ENCODE data around the gene DGKI. TPM values are rescaled to one million over a fixed set of nuclear protein-coding genes. Genes with fewer than 3 reads are reported as not detected.

The DGKI gene
- total RNA-seq, 2 experiments from 2014 or later = 1.8 to 2.2 TPM

DNA sequence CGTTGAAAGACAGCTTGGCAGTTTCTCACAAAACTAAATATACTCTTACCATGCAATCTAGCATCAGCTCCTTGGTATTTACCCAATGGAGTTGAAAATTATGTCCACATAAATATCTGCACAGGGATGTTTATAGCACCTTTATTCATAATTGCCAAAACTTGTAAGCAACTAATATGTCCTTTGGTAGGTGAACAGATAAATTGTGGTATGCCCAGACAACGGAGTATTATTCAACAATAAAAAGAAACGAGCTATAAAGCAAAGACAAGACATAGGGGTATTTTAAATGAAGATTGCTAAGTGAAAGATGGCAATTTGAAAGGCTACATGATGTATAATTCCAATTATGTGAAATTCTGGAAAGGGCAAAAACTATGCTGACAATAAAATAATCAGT is 340.7 kb downstream of the DGKI start:
- no peak overlapping the region for H3K27ac Mint-ChIP-seq

DNA sequence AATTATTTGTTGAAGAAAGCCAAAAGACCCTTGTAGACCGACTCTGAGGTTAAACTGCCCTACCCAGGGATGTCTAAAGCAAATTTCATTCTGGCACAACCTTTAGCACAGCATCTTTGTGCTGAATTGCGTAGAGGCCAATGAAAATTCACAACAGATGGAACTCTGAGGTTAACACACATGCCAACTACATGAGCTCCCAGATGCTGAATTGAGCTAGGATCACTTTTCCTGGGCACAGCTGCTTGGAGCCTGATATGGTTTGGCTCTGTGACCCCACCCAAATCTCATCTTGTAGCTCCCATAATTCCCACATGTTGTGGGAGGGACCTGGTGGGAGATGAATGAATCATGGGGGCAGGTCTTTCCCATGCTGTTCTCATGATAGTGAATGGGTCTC is 345.2 kb downstream of the DGKI start:
- Mint-ChIP-seq H3K9me3 (peaks cover 3% of the 10 kb centered on the region), H3K27me3 (no peaks in the 10 kb centered on the region), H3K36me3 (no peaks in the 10 kb centered on the region), H3K4me1 (no peaks in the 10 kb centered on the region), H3K4me3 (no peak overlapping the region), H3K27ac (no peak overlapping the region)
- DNase-seq = no peak

More for the DNA sequence above, 340.7 kb downstream of the DGKI start:
- H3K36me3 Mint-ChIP-seq = no peaks in the 10 kb centered on the region
- no peak for DNase-seq
- no peaks in the 10 kb centered on the region for H3K27me3 Mint-ChIP-seq
- no peaks in the 10 kb centered on the region for H3K9me3 Mint-ChIP-seq
- no peak overlapping the region for H3K4me3 Mint-ChIP-seq
- no peaks in the 10 kb centered on the region for H3K4me1 Mint-ChIP-seq

DNA sequence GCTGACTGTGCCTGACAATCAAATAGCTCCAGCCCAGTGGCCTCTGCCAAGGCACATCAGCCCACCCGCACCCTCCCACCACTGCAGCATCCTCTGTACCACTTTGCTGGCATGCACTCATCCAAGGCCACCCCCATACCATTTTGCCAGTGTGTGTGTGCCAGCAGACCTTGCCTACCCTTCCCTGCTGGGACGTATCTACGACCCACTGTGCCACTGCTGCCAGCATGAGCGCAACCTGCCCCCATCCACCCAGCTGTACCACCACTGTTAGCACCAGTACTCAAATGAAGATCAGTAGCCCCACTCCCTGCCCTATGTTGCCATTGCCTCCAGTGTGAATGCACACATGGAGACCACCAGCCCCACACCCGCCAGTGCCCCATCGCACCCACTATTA is 353.9 kb downstream of the DGKI start:
- Mint-ChIP-seq H3K27ac (no peak overlapping the region), H3K27me3 (peaks cover 8% of the 10 kb centered on the region), H3K4me1 (no peaks in the 10 kb centered on the region), H3K4me3 (no peak overlapping the region), H3K36me3 (no peaks in the 10 kb centered on the region), H3K9me3 (peaks cover 15% of the 10 kb centered on the region)
- no peak for DNase-seq

DNA sequence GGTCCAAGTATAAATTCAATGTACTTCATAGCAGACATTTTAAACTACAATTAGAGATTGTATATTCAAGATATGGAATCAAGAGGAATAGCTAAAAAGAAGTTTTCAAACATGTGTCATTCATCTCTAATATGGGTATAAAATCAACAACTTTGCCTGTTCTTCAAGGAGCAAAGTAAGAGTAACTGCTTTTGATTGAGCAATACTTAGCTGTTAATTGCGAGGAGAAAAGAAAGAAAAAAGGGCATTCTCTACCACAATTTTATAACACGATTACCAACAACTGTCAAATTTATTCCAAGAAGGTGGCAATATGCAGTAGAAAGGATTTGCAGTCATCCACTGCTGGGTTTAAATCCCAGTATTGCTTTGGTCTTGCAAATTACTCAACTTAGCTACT is 356.9 kb downstream of the DGKI start:
- H3K27me3 Mint-ChIP-seq = peaks cover 12% of the 10 kb centered on the region
- no peaks in the 10 kb centered on the region for H3K36me3 Mint-ChIP-seq
- H3K27ac Mint-ChIP-seq = no peak overlapping the region
- no peak for DNase-seq
- peaks cover 8% of the 10 kb centered on the region for H3K9me3 Mint-ChIP-seq
- no peaks in the 10 kb centered on the region for H3K4me1 Mint-ChIP-seq
- no peak overlapping the region for H3K4me3 Mint-ChIP-seq

DNA sequence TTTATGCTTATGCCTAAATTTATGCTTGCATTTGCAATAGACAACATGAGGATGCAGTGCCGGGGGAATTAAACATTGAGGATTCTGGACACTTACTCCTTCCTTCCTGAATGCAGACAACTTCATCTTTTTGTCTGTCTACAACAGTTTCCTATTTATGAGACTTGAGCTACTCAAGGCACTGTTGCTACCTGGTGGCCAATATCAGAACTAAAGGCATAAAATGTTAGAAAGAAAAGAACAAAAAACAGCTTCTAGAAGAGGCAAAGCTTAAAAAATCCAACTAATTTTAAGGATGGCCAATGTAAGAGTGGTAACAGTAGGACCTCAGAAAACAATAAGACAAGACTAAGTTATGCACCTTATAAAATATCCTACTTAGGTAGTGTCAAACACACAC is 358.7 kb downstream of the DGKI start:
- no peak overlapping the region for H3K27ac Mint-ChIP-seq
- H3K36me3 Mint-ChIP-seq = no peaks in the 10 kb centered on the region
- no peak overlapping the region for H3K4me3 Mint-ChIP-seq
- no peaks in the 10 kb centered on the region for H3K4me1 Mint-ChIP-seq
- peaks cover 2% of the 10 kb centered on the region for H3K9me3 Mint-ChIP-seq
- no peak for DNase-seq
- peaks cover 7% of the 10 kb centered on the region for H3K27me3 Mint-ChIP-seq

DNA sequence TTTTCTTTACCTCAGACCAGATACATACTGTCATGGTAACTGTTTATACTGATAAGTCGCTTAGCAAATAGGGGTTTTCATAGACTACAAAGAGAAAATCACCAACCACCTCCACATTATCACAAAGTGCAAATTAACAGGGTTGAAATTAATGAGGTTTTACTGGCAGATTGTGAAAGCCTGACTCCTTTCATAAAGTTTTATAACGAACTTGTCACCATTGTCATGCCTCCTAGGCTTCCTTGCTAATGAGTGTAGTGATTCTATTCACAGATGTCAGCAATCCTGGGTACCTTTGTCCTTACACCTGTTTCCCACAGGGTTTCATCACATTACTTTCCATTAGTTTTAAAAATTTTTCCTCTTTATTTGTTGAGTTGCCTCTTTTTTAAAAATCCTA is 361.0 kb downstream of the DGKI start:
- peaks cover 2% of the 10 kb centered on the region for H3K9me3 Mint-ChIP-seq
- H3K27ac Mint-ChIP-seq = no peak overlapping the region
- no peak overlapping the region for H3K4me3 Mint-ChIP-seq
- H3K27me3 Mint-ChIP-seq = peaks cover 8% of the 10 kb centered on the region
- DNase-seq = no peak
- no peaks in the 10 kb centered on the region for H3K4me1 Mint-ChIP-seq
- H3K36me3 Mint-ChIP-seq = no peaks in the 10 kb centered on the region

DNA sequence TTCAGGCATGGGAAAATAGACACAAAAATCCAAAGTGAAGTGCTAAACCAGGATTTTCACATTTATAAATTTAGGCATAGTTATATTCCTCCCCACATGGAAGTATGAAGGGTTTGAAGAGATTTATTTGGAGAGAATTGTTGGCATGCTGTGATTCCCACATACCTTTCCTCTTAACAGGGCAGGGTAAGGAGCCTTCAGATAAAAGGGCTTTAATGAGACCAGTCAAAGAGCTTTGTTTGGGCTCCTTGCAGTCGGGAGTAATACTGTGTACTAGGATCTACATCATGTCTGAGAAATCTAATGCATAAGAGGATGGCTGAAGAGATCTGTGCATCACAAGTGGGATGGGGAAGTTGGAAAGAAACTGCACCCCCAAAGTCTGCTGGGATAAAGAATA is 362.4 kb downstream of the DGKI start:
- no peaks in the 10 kb centered on the region for H3K36me3 Mint-ChIP-seq
- H3K4me1 Mint-ChIP-seq = no peaks in the 10 kb centered on the region
- no peak overlapping the region for H3K27ac Mint-ChIP-seq
- no peak for DNase-seq
- peaks cover 8% of the 10 kb centered on the region for H3K27me3 Mint-ChIP-seq
- H3K4me3 Mint-ChIP-seq = no peak overlapping the region
- peaks cover 2% of the 10 kb centered on the region for H3K9me3 Mint-ChIP-seq

DNA sequence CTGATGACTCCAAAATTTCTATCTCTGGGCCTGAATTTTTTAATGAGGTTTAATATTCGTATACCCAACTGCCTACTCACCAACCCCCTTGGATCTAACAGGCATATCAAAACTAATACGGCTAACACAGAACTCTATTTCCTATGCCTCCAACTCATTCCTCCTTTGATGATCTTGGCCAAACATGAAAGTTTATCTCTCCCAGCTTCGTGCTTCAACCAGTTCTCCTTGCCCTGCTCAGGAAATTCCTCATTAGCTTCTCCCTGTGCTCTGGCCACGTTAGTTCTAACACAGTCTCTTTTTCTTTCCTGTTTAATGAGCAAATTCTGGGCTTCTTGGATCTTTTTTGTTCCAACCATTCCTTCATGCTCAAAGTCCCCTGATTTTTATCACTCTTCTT is 364.3 kb downstream of the DGKI start:
- H3K9me3 Mint-ChIP-seq = peaks cover 2% of the 10 kb centered on the region
- no peak overlapping the region for H3K27ac Mint-ChIP-seq
- no peaks in the 10 kb centered on the region for H3K36me3 Mint-ChIP-seq
- DNase-seq = no peak
- peaks cover 8% of the 10 kb centered on the region for H3K27me3 Mint-ChIP-seq
- H3K4me1 Mint-ChIP-seq = no peaks in the 10 kb centered on the region
- H3K4me3 Mint-ChIP-seq = no peak overlapping the region

DNA sequence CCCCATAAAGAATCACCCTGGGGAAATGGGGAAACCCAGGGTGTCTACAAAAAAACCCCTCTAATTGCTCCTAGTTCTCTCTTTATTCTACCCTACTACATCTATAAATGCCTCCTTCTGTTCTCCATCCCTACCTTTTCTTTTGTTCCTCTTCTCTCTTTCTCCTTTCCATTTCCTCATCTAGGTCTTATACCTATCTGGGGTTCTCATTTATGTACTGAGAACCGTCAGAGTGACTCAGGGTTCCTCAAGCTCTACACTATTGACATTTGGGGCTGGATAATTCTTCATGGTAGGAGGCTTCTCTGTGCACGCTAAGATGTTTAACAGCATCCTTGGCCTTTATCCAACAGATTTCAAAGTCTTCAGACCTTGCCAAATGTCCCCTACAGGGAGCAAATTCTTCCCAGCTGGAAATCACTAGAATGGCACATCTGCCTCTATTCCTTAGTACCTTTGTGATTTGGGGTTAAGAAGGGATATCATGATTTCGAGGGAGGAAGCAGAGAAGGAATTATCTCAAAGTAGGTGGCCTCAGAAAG is 365.9 kb downstream of the DGKI start:
- no peak overlapping the region for H3K27ac Mint-ChIP-seq
- H3K36me3 Mint-ChIP-seq = no peaks in the 10 kb centered on the region
- peaks cover 2% of the 10 kb centered on the region for H3K9me3 Mint-ChIP-seq
- peaks cover 8% of the 10 kb centered on the region for H3K27me3 Mint-ChIP-seq
- DNase-seq = no peak
- no peak overlapping the region for H3K4me3 Mint-ChIP-seq
- H3K4me1 Mint-ChIP-seq = no peaks in the 10 kb centered on the region

DNA sequence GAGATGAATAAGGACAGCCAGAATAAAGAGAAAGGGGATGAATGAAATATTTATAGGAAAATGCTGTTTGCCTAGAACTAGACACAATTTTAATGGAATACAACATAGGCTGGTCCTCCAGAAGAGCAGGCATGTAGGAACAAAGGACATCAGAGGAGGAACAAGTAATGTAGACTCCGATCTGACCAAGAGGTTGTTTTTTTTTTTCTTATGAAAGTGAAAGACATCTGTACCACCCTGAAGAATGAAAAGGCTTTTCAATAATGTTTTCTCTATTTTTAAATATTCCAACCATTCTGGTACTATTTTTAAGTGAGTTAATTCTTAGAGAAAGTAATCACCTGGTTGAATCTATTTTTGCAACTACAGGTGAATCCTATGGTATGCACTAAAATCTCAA is 366.4 kb downstream of the DGKI start:
- Mint-ChIP-seq H3K9me3 (peaks cover 2% of the 10 kb centered on the region), H3K27ac (no peak overlapping the region), H3K4me1 (no peaks in the 10 kb centered on the region), H3K36me3 (no peaks in the 10 kb centered on the region), H3K4me3 (no peak overlapping the region), H3K27me3 (peaks cover 7% of the 10 kb centered on the region)
- DNase-seq = no peak

DNA sequence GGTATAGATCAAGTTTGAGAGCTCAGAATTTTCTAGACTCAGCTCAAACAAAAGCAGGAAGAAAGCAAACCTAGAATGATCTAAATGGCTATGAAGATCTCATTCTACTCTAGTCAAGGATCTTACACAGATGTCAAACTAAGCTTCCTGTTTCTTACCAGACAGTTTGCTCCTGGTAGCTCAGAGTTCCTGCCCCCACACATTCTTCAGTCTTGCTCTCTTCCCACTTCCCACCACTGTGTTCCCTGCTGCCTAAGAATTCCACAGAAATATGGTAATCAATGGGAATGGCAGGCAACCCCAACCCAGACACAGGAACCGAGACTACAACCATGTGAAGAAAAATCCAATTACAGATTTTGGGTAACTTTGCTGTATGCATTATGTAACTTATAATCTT is 369.8 kb downstream of the DGKI start:
- Mint-ChIP-seq H3K4me3 (no peak overlapping the region), H3K4me1 (no peaks in the 10 kb centered on the region), H3K27me3 (no peaks in the 10 kb centered on the region), H3K27ac (no peak overlapping the region), H3K9me3 (no peaks in the 10 kb centered on the region), H3K36me3 (no peaks in the 10 kb centered on the region)
- no peak for DNase-seq

DNA sequence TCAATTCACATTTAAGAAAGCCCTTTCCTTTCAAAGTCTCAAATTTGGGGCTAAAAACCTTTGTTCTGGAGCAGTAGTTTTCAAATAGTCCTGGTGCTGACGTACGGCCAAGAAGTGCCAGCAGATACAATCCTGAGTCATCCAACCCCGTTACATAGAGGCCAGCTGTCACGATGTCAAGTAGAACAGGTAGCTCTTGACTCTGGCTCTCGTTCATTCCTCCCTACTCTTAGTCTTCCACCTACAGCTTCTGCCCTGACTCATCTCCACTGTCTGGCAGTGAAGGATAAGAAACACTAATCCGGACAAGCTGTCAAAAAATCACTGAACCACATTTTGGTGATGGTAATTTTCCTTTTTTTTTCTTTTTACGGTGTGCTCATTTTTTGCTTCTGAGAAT is 370.8 kb downstream of the DGKI start:
- H3K36me3 Mint-ChIP-seq = no peaks in the 10 kb centered on the region
- H3K27me3 Mint-ChIP-seq = no peaks in the 10 kb centered on the region
- no peak overlapping the region for H3K4me3 Mint-ChIP-seq
- H3K9me3 Mint-ChIP-seq = no peaks in the 10 kb centered on the region
- H3K4me1 Mint-ChIP-seq = no peaks in the 10 kb centered on the region
- DNase-seq = no peak
- H3K27ac Mint-ChIP-seq = no peak overlapping the region

DNA sequence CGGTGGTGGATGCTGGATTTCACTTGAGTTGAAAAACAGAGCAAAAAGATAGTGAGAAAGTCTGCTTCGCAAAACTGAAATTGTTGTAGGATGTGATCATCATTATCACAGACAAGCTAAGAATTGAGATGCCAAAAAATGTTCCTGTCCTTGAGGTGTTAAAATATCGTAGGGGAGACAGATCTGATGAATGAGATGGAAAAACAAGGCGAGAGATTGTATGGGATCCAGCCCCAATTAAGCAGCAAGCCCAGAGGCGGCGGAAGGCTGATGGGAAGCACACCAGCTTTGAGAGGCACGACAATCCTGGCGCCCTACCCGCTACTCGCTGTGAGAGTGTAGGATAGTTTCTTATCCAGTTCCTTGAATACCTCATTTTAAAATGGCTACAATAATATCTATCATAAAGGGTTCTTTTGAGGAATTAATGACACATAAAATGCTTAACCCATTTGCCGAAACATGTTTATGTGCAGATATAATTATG is 372.2 kb downstream of the DGKI start:
- Mint-ChIP-seq H3K27me3 (no peaks in the 10 kb centered on the region), H3K9me3 (no peaks in the 10 kb centered on the region), H3K4me3 (no peak overlapping the region), H3K4me1 (no peaks in the 10 kb centered on the region), H3K27ac (no peak overlapping the region), H3K36me3 (no peaks in the 10 kb centered on the region)
- no peak for DNase-seq

DNA sequence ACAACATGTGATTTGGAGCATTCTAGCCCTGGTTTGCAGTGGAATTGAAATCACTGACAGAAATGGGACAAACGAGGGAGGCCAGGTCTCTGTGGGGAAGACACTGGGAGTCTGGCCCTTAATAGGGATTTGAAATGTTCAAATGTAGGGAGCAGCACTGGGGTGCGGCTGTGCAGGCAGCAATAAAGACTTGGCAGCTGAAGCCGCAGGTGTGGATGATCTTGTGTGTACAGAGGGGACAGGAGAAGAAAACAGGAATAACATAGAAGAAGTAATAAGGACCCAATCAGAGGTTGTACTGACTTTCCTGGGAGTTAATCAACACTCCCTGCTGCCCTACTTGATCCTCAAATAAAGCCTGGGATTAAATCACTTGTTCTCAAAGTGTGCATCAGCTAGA is 375.6 kb downstream of the DGKI start:
- Mint-ChIP-seq H3K4me3 (no peak overlapping the region), H3K4me1 (no peaks in the 10 kb centered on the region), H3K9me3 (no peaks in the 10 kb centered on the region), H3K27ac (no peak overlapping the region), H3K36me3 (no peaks in the 10 kb centered on the region), H3K27me3 (peaks cover 5% of the 10 kb centered on the region)
- DNase-seq = no peak

DNA sequence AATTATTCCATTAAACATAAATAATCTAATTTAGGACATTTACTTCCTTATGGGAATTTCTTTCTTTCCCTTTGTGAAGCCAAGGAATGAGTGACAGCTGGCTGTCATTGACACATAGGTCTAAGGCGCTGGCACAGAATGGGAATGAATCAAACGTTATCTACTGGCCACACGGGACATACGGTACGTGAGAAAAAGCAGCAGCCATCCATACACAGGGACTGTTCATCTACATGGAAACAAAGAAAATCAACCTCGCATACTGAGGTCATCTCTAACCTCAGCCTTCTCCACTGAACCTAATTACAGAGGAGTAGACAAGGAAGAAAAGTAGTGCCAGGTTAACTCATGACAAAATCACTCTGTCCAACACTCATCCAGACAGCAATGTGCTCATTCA is 376.9 kb downstream of the DGKI start:
- no peaks in the 10 kb centered on the region for H3K36me3 Mint-ChIP-seq
- H3K4me1 Mint-ChIP-seq = no peaks in the 10 kb centered on the region
- H3K9me3 Mint-ChIP-seq = no peaks in the 10 kb centered on the region
- H3K27me3 Mint-ChIP-seq = peaks cover 5% of the 10 kb centered on the region
- no peak for DNase-seq
- H3K4me3 Mint-ChIP-seq = no peak overlapping the region
- no peak overlapping the region for H3K27ac Mint-ChIP-seq

DNA sequence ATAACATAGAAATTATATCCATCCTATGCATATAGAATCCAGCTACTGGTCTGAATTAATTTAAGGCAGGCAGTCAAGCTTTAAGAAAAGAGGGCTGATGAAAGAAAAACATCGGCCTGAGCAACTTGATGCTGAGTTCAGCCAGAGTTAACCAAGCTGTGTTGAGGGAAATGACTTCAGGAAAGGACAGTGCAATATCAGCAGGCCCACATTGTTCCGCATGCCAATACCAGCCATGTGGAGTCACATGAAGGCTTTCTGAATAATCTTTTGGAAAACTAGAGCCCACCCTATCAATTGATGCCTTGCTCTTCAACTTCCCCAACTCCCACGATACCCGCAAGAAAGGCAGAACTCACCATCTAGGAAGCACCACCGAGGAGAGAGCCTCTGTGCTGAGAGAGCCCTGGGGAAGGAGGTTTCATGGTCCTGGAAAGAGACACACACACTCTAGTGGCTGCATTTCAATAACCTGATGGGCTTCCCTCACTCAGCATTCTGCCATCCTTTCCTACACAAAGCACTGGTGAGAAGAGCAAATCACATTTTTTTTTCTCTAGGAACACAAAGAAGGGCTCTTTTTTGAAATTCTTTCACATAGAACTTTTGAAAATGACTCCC is 377.5 kb downstream of the DGKI start:
- no peaks in the 10 kb centered on the region for H3K36me3 Mint-ChIP-seq
- H3K27ac Mint-ChIP-seq = no peak overlapping the region
- DNase-seq = no peak
- H3K27me3 Mint-ChIP-seq = peaks cover 5% of the 10 kb centered on the region
- no peaks in the 10 kb centered on the region for H3K4me1 Mint-ChIP-seq
- no peaks in the 10 kb centered on the region for H3K9me3 Mint-ChIP-seq
- no peak overlapping the region for H3K4me3 Mint-ChIP-seq

Data from activated naive CD8-positive, alpha-beta T cell treated with anti-CD3 and anti-CD28 coated beads for 36 hours (primary cell).